Measurements from ENCODE around the gene LRCH3. TPM values are rescaled to one million over a fixed set of nuclear protein-coding genes. Genes with fewer than 3 reads are reported as not detected.
A peak's percentile ranks its signal among the peaks of the same experiment; 100 is the strongest.

The LRCH3 gene
- total and polyA plus RNA-seq, 2 of the 13 experiments (the other 11 are each of a cell fraction or from before 2014, with no cell fraction given): 25.5 to 103 TPM

DNA sequence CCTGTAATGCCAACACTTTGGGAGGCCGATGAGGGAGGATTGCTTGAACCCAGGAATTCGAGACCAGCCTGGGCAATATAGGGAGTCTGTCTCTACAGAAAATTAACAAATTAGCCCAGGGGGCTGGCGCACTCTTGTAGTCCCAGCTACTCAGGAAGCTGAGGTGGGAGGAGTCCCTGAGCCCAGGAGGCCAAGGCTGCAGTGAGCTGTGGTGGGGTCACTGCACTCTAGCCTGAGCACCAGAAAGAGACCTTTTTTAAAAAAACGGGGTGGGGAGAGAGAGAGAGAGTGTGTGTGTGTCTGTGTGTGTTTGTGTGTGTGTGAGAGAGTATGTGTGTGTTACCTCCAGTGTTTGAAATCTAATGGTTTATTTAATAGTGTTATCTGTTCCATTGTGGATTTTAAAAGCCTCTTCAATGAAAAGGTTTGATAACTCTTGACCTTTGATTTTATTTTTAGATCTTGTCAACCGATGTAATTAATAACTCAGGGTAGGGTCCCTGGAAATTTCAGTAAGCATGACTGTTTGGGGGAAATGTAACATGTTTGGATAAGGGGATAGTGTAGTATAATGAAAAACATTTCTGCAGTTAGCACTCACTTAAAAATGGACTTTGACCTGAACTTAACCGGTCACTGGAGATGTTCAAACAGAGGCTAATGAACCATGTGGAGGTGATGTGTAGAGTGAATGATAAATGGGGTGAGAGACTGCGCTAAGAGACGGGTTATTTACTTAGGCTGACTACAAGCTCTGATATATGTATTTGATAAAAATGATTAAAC is 29.7 kb downstream of the LRCH3 start:
- TSS peak; percentile 61 for BruUV-seq (replicated peaks)
- no peak for TF ChIP-seq ZNF256 (CRISPR knock-in tag; conservative IDR thresholded peaks at IDR 0.05)
- no peak for TF ChIP-seq PLRG1 (conservative IDR thresholded peaks at IDR 0.05)
- TF ChIP-seq NFRKB (IDR thresholded peaks at IDR 0.05): no peak
- TF ChIP-seq JUND (CRISPR knock-in tag; IDR thresholded peaks at IDR 0.05): no peak
- no peak for TF ChIP-seq KLF9 (CRISPR knock-in tag; IDR thresholded peaks at IDR 0.05; ENCODE audit: low read depth)
- no peak for TF ChIP-seq ZNF781 (CRISPR knock-in tag; IDR thresholded peaks at IDR 0.05; ENCODE audit: borderline replicate concordance, not compliant biosample characterization)
- TF ChIP-seq ZNF350 (CRISPR knock-in tag; IDR thresholded peaks at IDR 0.05; ENCODE audit: borderline replicate concordance, low read depth): no peak; the same call in 1 of the 2 replicates
- TF ChIP-seq, protein P1, sequence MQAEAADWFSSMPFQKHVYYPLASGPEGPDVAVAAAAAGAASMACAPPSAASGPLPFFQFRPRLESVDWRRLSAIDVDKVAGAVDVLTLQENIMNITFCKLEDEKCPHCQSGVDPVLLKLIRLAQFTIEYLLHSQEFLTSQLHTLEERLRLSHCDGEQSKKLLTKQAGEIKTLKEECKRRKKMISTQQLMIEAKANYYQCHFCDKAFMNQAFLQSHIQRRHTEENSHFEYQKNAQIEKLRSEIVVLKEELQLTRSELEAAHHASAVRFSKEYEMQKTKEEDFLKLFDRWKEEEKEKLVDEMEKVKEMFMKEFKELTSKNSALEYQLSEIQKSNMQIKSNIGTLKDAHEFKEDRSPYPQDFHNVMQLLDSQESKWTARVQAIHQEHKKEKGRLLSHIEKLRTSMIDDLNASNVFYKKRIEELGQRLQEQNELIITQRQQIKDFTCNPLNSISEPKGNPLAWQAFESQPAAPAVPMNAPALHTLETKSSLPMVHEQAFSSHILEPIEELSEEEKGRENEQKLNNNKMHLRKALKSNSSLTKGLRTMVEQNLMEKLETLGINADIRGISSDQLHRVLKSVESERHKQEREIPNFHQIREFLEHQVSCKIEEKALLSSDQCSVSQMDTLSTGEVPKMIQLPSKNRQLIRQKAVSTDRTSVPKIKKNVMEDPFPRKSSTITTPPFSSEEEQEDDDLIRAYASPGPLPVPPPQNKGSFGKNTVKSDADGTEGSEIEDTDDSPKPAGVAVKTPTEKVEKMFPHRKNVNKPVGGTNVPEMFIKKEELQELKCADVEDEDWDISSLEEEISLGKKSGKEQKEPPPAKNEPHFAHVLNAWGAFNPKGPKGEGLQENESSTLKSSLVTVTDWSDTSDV (CRISPR knock-in tag; IDR thresholded peaks at IDR 0.05): no peak
- TF ChIP-seq FOSL1 (CRISPR knock-in tag; IDR thresholded peaks at IDR 0.05; ENCODE audit: borderline replicate concordance): no peak
- TF ChIP-seq, protein P2, sequence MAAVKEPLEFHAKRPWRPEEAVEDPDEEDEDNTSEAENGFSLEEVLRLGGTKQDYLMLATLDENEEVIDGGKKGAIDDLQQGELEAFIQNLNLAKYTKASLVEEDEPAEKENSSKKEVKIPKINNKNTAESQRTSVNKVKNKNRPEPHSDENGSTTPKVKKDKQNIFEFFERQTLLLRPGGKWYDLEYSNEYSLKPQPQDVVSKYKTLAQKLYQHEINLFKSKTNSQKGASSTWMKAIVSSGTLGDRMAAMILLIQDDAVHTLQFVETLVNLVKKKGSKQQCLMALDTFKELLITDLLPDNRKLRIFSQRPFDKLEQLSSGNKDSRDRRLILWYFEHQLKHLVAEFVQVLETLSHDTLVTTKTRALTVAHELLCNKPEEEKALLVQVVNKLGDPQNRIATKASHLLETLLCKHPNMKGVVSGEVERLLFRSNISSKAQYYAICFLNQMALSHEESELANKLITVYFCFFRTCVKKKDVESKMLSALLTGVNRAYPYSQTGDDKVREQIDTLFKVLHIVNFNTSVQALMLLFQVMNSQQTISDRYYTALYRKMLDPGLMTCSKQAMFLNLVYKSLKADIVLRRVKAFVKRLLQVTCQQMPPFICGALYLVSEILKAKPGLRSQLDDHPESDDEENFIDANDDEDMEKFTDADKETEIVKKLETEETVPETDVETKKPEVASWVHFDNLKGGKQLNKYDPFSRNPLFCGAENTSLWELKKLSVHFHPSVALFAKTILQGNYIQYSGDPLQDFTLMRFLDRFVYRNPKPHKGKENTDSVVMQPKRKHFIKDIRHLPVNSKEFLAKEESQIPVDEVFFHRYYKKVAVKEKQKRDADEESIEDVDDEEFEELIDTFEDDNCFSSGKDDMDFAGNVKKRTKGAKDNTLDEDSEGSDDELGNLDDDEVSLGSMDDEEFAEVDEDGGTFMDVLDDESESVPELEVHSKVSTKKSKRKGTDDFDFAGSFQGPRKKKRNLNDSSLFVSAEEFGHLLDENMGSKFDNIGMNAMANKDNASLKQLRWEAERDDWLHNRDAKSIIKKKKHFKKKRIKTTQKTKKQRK (IDR thresholded peaks at IDR 0.05; ENCODE audit: low read length): no peak
- TF ChIP-seq, protein P3, sequence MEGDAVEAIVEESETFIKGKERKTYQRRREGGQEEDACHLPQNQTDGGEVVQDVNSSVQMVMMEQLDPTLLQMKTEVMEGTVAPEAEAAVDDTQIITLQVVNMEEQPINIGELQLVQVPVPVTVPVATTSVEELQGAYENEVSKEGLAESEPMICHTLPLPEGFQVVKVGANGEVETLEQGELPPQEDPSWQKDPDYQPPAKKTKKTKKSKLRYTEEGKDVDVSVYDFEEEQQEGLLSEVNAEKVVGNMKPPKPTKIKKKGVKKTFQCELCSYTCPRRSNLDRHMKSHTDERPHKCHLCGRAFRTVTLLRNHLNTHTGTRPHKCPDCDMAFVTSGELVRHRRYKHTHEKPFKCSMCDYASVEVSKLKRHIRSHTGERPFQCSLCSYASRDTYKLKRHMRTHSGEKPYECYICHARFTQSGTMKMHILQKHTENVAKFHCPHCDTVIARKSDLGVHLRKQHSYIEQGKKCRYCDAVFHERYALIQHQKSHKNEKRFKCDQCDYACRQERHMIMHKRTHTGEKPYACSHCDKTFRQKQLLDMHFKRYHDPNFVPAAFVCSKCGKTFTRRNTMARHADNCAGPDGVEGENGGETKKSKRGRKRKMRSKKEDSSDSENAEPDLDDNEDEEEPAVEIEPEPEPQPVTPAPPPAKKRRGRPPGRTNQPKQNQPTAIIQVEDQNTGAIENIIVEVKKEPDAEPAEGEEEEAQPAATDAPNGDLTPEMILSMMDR (CRISPR knock-in tag; IDR thresholded peaks at IDR 0.05): no peak
- no peak for TF ChIP-seq DR1 (CRISPR knock-in tag; IDR thresholded peaks at IDR 0.05)
- TF ChIP-seq, protein P4, sequence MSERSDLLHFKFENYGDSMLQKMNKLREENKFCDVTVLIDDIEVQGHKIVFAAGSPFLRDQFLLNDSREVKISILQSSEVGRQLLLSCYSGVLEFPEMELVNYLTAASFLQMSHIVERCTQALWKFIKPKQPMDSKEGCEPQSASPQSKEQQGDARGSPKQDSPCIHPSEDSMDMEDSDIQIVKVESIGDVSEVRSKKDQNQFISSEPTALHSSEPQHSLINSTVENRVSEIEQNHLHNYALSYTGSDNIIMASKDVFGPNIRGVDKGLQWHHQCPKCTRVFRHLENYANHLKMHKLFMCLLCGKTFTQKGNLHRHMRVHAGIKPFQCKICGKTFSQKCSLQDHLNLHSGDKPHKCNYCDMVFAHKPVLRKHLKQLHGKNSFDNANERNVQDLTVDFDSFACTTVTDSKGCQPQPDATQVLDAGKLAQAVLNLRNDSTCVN (CRISPR knock-in tag; IDR thresholded peaks at IDR 0.05; ENCODE audit: borderline replicate concordance): no peak
- 0 out of 2 replicates have a peak, but pooled peaks have one; percentile 21 for TF ChIP-seq KAT7 (CRISPR knock-in tag; IDR thresholded peaks at IDR 0.05; ENCODE audit: borderline replicate concordance)
- no peak for TF ChIP-seq CHCHD3 (CRISPR knock-in tag; IDR thresholded peaks at IDR 0.05)

More for the DNA sequence above, 29.7 kb downstream of the LRCH3 start:
- intact Hi-C loops (cut with micrococcal nuclease; ENCODE audit: unreplicated experiment) (loop anchor here (2.0 kb wide), 1 partner anchor 18 kb away; no protein-coding TSS in a partner anchor), in situ Hi-C loops (cut with HindIII; ENCODE audit: extremely low pct_ligation_motif_present, low pct_unique_long_range_greater_than_20kb) (no loop called here)
- peaks cover 11% of the 10 kb centered on the region for H3K79me2 ChIP-seq (ENCODE audit: insufficient read depth, low read length)
- 6% methylated on average over 8 of the region's 8 CpGs for WGBS (ENCODE audit: low lambda C conversion rate)
- H3K27ac ChIP-seq (ENCODE audit: extremely low read length, insufficient read depth, low read length): peak overlapping the region; percentile 95
- H3K4me2 ChIP-seq (ENCODE audit: low read depth, low read length): peak overlapping the region; percentile 80
- POLR2A ChIA-PET: interaction anchor here (0.9 to 2.3 kb wide), 3 partner anchors 26 to 70 kb away, joined by 4 to 15 read pairs (median 5); partner anchors contain the start of gene LRCH3
- peaks cover 0 to 20% of the 10 kb centered on the region in 2 experiments; a peak in 4 of 5 replicates for H3K36me3 ChIP-seq (replicated peaks in 1 of 2; ENCODE audit: control insufficient read depth in 1 of 2, insufficient read depth in 2 of 2, low read length in 2 of 2)
- FAIRE-seq (peak; percentile 85), DNase-seq (ENCODE audit: low spot score) (peak; percentile 95), ATAC-seq (peak; percentile 96)
- H3K4me3 ChIP-seq (replicated peaks in 1 of 3; ENCODE audit: insufficient read depth in 1 of 3, low read depth in 2 of 3, low read length in 3 of 3): peak overlapping the region; percentile 22 to 37 (median 24); a peak in 4 of 6 replicates
- no peak overlapping the region for H2AFZ ChIP-seq (ENCODE audit: low read length)
- CTCF ChIA-PET (ENCODE audit: low intra/inter-chr PET ratio, low total read pairs): no interaction called here
- no peaks in the 10 kb centered on the region for H4K20me1 ChIP-seq (ENCODE audit: insufficient read depth, low read length)
- H3K9ac ChIP-seq (ENCODE audit: insufficient read depth, low read depth, low read length): peak overlapping the region; percentile 59
- no peaks in the 10 kb centered on the region for H3K27me3 ChIP-seq (ENCODE audit: control insufficient read depth in 1 of 2, insufficient read depth in 2 of 2, low read length in 2 of 2)
- H3K4me1 ChIP-seq (ENCODE audit: insufficient read depth, low read length): peaks cover 32% of the 10 kb centered on the region
- no peaks in the 10 kb centered on the region for H3K9me3 ChIP-seq (ENCODE audit: low read length)
